ENCODE results near the gene PPIB.

DNA sequence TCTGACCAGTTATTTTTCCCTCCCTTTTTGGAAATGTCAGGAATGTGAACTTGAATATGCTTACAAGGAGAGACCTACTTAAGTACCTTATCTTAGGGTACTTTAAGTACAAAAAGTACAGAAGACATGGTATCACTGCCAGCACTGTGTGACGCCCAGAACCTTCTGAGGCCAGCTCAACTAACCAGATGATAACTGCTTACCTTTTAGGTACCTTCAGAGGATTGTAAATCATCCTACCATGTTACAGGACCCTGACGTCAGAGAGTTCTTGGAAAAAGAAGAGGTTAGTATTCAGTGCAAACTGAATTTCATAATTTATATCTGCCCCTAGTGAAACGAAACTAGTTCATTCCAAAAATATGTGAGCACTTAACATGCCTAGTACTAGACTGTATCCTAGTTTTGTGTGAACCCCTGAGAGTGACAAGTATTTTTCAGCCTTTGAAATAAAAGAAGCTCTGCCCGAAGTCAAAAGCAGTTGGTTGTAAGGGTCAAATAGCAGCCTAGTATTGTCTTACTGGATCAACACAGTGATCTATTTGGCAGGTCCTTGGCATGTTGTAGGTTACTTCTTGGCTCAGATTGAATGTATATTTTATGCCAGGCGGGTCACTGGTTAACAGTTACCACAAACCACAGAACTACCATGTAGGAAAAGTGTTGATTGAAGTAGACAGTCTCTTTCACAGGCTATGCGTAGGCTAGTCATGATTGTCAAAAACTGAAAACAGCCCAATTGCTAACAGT, 35.1 kb downstream of the PPIB start:
- TF ChIP-seq, protein P1, sequence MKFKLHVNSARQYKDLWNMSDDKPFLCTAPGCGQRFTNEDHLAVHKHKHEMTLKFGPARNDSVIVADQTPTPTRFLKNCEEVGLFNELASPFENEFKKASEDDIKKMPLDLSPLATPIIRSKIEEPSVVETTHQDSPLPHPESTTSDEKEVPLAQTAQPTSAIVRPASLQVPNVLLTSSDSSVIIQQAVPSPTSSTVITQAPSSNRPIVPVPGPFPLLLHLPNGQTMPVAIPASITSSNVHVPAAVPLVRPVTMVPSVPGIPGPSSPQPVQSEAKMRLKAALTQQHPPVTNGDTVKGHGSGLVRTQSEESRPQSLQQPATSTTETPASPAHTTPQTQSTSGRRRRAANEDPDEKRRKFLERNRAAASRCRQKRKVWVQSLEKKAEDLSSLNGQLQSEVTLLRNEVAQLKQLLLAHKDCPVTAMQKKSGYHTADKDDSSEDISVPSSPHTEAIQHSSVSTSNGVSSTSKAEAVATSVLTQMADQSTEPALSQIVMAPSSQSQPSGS (tag by site-specific recombination; IDR thresholded peaks at IDR 0.05; ENCODE audit: low read depth) = no peak
- TF ChIP-seq, protein P2, sequence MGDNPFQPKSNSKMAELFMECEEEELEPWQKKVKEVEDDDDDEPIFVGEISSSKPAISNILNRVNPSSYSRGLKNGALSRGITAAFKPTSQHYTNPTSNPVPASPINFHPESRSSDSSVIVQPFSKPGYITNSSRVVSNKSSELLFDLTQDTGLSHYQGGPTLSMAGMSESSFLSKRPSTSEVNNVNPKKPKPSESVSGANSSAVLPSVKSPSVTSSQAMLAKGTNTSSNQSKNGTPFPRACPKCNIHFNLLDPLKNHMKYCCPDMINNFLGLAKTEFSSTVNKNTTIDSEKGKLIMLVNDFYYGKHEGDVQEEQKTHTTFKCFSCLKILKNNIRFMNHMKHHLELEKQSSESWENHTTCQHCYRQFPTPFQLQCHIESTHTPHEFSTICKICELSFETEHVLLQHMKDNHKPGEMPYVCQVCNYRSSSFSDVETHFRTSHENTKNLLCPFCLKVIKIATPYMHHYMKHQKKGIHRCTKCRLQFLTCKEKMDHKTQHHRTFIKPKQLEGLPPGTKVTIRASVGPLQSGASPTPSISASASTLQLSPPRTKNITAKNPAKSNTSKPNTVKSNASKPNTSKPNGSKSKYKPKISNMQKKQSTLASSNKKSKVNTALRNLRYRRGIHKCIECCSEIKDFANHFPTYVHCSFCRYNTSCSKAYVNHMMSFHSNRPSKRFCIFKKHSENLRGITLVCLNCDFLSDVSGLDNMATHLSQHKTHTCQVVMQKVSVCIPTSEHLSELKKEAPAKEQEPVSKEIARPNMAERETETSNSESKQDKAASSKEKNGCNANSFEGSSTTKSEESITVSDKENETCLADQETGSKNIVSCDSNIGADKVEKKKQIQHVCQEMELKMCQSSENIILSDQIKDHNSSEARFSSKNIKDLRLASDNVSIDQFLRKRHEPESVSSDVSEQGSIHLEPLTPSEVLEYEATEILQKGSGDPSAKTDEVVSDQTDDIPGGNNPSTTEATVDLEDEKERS (tag by site-specific recombination; IDR thresholded peaks at IDR 0.05) = no peak
- TF ChIP-seq, protein P3, sequence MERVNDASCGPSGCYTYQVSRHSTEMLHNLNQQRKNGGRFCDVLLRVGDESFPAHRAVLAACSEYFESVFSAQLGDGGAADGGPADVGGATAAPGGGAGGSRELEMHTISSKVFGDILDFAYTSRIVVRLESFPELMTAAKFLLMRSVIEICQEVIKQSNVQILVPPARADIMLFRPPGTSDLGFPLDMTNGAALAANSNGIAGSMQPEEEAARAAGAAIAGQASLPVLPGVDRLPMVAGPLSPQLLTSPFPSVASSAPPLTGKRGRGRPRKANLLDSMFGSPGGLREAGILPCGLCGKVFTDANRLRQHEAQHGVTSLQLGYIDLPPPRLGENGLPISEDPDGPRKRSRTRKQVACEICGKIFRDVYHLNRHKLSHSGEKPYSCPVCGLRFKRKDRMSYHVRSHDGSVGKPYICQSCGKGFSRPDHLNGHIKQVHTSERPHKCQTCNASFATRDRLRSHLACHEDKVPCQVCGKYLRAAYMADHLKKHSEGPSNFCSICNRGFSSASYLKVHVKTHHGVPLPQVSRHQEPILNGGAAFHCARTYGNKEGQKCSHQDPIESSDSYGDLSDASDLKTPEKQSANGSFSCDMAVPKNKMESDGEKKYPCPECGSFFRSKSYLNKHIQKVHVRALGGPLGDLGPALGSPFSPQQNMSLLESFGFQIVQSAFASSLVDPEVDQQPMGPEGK (tag by site-specific recombination; IDR thresholded peaks at IDR 0.05) = no peak
- TF ChIP-seq MEIS1 (CRISPR knock-in tag; IDR thresholded peaks at IDR 0.05; ENCODE audit: borderline replicate concordance) (no peak), ZNF138 (tag by site-specific recombination; IDR thresholded peaks at IDR 0.05; ENCODE audit: borderline replicate concordance) (no peak), YY1 (tag by site-specific recombination; IDR thresholded peaks at IDR 0.05) (no peak), KLF1 (tag by site-specific recombination; IDR thresholded peaks at IDR 0.05) (no peak)
- TF ChIP-seq, protein P4, sequence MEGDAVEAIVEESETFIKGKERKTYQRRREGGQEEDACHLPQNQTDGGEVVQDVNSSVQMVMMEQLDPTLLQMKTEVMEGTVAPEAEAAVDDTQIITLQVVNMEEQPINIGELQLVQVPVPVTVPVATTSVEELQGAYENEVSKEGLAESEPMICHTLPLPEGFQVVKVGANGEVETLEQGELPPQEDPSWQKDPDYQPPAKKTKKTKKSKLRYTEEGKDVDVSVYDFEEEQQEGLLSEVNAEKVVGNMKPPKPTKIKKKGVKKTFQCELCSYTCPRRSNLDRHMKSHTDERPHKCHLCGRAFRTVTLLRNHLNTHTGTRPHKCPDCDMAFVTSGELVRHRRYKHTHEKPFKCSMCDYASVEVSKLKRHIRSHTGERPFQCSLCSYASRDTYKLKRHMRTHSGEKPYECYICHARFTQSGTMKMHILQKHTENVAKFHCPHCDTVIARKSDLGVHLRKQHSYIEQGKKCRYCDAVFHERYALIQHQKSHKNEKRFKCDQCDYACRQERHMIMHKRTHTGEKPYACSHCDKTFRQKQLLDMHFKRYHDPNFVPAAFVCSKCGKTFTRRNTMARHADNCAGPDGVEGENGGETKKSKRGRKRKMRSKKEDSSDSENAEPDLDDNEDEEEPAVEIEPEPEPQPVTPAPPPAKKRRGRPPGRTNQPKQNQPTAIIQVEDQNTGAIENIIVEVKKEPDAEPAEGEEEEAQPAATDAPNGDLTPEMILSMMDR (tag by site-specific recombination; IDR thresholded peaks at IDR 0.05) = no peak
- TF ChIP-seq, protein P5, sequence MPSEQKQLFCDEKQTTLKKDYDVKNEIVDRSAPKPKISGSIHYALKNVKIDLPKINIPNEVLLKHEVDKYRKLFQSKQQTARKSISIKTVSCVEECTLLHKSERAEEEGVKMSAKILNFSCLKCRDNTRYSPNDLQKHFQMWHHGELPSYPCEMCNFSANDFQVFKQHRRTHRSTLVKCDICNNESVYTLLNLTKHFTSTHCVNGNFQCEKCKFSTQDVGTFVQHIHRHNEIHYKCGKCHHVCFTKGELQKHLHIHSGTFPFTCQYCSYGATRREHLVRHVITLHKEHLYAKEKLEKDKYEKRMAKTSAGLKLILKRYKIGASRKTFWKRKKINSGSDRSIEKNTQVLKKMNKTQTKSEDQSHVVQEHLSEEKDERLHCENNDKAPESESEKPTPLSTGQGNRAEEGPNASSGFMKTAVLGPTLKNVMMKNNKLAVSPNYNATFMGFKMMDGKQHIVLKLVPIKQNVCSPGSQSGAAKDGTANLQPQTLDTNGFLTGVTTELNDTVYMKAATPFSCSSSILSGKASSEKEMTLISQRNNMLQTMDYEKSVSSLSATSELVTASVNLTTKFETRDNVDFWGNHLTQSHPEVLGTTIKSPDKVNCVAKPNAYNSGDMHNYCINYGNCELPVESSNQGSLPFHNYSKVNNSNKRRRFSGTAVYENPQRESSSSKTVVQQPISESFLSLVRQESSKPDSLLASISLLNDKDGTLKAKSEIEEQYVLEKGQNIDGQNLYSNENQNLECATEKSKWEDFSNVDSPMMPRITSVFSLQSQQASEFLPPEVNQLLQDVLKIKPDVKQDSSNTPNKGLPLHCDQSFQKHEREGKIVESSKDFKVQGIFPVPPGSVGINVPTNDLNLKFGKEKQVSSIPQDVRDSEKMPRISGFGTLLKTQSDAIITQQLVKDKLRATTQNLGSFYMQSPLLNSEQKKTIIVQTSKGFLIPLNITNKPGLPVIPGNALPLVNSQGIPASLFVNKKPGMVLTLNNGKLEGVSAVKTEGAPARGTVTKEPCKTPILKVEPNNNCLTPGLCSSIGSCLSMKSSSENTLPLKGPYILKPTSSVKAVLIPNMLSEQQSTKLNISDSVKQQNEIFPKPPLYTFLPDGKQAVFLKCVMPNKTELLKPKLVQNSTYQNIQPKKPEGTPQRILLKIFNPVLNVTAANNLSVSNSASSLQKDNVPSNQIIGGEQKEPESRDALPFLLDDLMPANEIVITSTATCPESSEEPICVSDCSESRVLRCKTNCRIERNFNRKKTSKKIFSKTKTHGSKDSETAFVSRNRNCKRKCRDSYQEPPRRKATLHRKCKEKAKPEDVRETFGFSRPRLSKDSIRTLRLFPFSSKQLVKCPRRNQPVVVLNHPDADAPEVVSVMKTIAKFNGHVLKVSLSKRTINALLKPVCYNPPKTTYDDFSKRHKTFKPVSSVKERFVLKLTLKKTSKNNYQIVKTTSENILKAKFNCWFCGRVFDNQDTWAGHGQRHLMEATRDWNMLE (tag by site-specific recombination; conservative IDR thresholded peaks at IDR 0.05; ENCODE audit: low read depth) = no peak
- TF ChIP-seq, protein P6, sequence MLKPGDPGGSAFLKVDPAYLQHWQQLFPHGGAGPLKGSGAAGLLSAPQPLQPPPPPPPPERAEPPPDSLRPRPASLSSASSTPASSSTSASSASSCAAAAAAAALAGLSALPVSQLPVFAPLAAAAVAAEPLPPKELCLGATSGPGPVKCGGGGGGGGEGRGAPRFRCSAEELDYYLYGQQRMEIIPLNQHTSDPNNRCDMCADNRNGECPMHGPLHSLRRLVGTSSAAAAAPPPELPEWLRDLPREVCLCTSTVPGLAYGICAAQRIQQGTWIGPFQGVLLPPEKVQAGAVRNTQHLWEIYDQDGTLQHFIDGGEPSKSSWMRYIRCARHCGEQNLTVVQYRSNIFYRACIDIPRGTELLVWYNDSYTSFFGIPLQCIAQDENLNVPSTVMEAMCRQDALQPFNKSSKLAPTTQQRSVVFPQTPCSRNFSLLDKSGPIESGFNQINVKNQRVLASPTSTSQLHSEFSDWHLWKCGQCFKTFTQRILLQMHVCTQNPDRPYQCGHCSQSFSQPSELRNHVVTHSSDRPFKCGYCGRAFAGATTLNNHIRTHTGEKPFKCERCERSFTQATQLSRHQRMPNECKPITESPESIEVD (tag by site-specific recombination; IDR thresholded peaks at IDR 0.05) = no peak
